A549 treated with Mapracorat at 1 μM for 4 hours (cell line): ENCODE data around the gene TAS2R7. TPM values are rescaled to one million over a fixed set of nuclear protein-coding genes. Genes with fewer than 3 reads are reported as not detected.

Experiments used
- total RNA-seq: library from RNA; stranded (reverse); fragments of 200-300 nt; extraction: Qiagen RNA extraction; gene quantifications from 5 replicates; pipeline ENCODE4 v1.2.3, GENCODE V29; 2022

TAS2R7 gene
- not detected in 5 replicates for total RNA-seq

DNA sequence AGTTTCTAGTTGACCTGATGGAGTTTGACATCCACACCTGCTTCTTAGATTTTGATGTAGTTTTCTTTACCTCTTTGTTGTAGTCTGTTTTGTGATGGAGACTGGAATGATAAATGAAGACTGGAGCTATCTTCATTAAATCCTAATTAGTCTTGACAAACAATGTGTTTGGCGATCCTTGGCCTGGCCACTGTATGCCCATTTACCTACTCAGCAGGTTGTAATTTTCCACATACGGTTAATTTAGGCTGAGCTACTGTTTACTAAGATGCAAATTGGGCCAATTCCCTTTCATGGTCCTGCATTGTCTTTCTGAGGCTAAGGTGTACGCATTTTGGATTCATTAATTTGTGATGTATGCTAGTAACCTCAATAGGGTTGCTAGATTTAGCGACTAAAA is at the start of gene TAS2R7:
TSS of gene TAS2R7 (minus strand) at position 41 of the 400 bp plus-strand sequence. CDS start 57 bp downstream, outside the sequence.

GRCh38 chr12:10849425-10849878 is 47.0 kb upstream of the TAS2R7 start, which contains the start of gene PRR4:
PRR4 (minus strand) TSS chr12:10849475; CDS start chr12:10849437, 38 bp downstream.

GRCh38 chr12:10826258-10826657 is 23.8 kb upstream of the TAS2R7 start, which contains the start of gene TAS2R10:
TAS2R10 (minus strand) TSS chr12:10826358; CDS start chr12:10826269, 89 bp downstream.

DNA sequence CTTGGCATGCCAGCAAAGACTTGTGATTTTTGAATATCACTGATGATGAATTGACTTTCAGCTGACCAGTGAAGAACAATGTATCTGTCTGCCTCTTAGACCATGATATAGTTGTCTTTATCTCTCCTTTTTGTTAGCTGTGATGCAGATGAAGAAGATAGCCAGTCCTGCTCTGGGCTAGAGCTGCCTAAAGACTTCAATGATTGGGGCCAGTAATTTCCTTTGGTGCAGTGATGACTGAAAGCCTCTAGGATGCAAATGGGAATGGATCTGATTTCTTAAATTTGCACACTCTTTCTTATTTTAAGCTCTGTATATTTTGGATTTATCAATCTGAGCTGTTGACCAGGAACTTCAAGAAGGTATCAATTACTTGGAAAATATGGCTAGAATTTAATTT is 7.6 kb upstream of the TAS2R7 start, which contains the start of gene TAS2R9:
TSS of gene TAS2R9 (minus strand) at position 101 of the 400 bp plus-strand sequence. CDS start at position 8, 93 bp downstream.

GRCh38 chr12:10807186-10807585 is 4.8 kb upstream of the TAS2R7 start, which contains the start of gene TAS2R8:
TAS2R8 (minus strand) TSS chr12:10807286; CDS start chr12:10806980, 306 bp downstream.

Other genes starting within 250 kb of the TAS2R7 start
- gene MAGOHB, start 189.0 kb downstream of the TAS2R7 start, total RNA-seq, result 42.7 to 63.5 TPM (median 50.5 TPM) in 5 replicates
- 0.07 to 0.30 TPM (median 0.17 TPM) in 5 replicates for gene STYK1, start 128.6 kb downstream of the TAS2R7 start, total RNA-seq
- gene YBX3, start 79.3 kb downstream of the TAS2R7 start, total RNA-seq, result 242 to 267 TPM (median 259 TPM) in 5 replicates
- not detected in 5 replicates for gene TAS2R8, start 4.7 kb upstream of the TAS2R7 start, total RNA-seq
- gene TAS2R9, start 7.5 kb upstream of the TAS2R7 start, total RNA-seq, result not detected in 5 replicates
- gene TAS2R10, start 23.7 kb upstream of the TAS2R7 start, total RNA-seq, result 0.22 TPM in 1 of 5 replicates, not detected in the others
- gene PRR4, start 46.8 kb upstream of the TAS2R7 start, total RNA-seq, result 0.76 to 3.1 TPM (median 2.0 TPM) in 5 replicates
- gene PRH1, start 81.6 kb upstream of the TAS2R7 start, total RNA-seq, result 1.8 to 3.9 TPM (median 2.8 TPM) in 5 replicates
- not detected in 5 replicates for gene TAS2R13, start 106.9 kb upstream of the TAS2R7 start, total RNA-seq
- gene PRH2, start 126.6 kb upstream of the TAS2R7 start, total RNA-seq, result 0.30 to 0.39 TPM (median 0.38 TPM) in 3 of 5 replicates, not detected in the others
- 0.31 to 0.70 TPM (median 0.40 TPM) in 5 replicates for gene TAS2R14, start 136.6 kb upstream of the TAS2R7 start, total RNA-seq
- not detected in 5 replicates for gene TAS2R50, start 184.3 kb upstream of the TAS2R7 start, total RNA-seq
- 0.10 to 0.19 TPM in 2 of 5 replicates, not detected in the others for gene TAS2R20, start 195.7 kb upstream of the TAS2R7 start, total RNA-seq
- 0.19 TPM in 1 of 5 replicates, not detected in the others for gene TAS2R19, start 220.0 kb upstream of the TAS2R7 start, total RNA-seq
- 0.17 to 0.27 TPM in 2 of 5 replicates, not detected in the others for gene TAS2R31, start 228.8 kb upstream of the TAS2R7 start, total RNA-seq